Endothelial cell of umbilical vein (primary cell): ENCODE measurements around the gene BACH2. TPM values are rescaled to one million over a fixed set of nuclear protein-coding genes. Genes with fewer than 3 reads are reported as not detected.

Experiments used
- BruUV-seq: library from RNA; stranded (reverse); fragments of 400-500 nt; replicated peaks from 2 replicates; lab custom pipeline; 2021; lab: Mats Ljungman, UMichigan
- CTCF ChIA-PET: fragments of 300-600, 350-600 bp; sonication (Branson Sonifier 250); formaldehyde crosslinking; loops from one replicate; lab custom pipeline; 2021; ENCODE audit warnings: antibody characterized with exemption, inconsistent platforms; lab: Charles Lee
- POLR2A ChIA-PET: fragments of 300-600, 350-600 bp; sonication (Branson Sonifier 250); formaldehyde crosslinking; loops from one replicate; lab custom pipeline; 2021; ENCODE audit warnings: antibody characterized with exemption, inconsistent platforms; lab: Charles Lee
- DNase-seq: peaks from one replicate; pipeline ENCODE4 v3.0.0-alpha.2; 2011; ENCODE audit warnings: low read depth, low spot score
- FAIRE-seq: peaks from 2 replicates; lab custom pipeline; 2011; peaks lifted over from hg19 to GRCh38; lab: Jason Lieb, UNC
- H2AFZ ChIP-seq: 2 replicates; pipeline ENCODE4 v1.6.0; 2012; ENCODE audit warnings: low read depth, low read length, control low read depth, inconsistent platforms
- H3K27ac ChIP-seq: 2 replicates; pipeline ENCODE4 v1.5.1; 2011; ENCODE audit warnings: low read depth, mild to moderate bottlenecking, control low read depth, low read length, moderate library complexity; ENCODE audit not compliant: insufficient read depth
- H3K27me3 ChIP-seq, 2 experiments: 2 replicates each; pipeline versions ENCODE4 v1.6.0 to v1.6.1; 2011; ENCODE audit warnings: low read length in 2 of 2, mixed read lengths in 1 of 2; ENCODE audit not compliant: control insufficient read depth in 2 of 2, insufficient read depth in 2 of 2
- H3K36me3 ChIP-seq, 2 experiments: 2 replicates in 1 of 2; 3 replicates in 1 of 2; pipeline ENCODE4 v1.5.1; 2011; ENCODE audit warnings: low read length in 2 of 2, mild to moderate bottlenecking in 1 of 2, moderate library complexity in 1 of 2; ENCODE audit not compliant: control insufficient read depth in 2 of 2, insufficient read depth in 2 of 2; ENCODE audit errors: extremely low read depth in 1 of 2
- H3K4me1 ChIP-seq: 3 replicates; pipeline ENCODE4 v1.5.1; 2011; ENCODE audit warnings: mild to moderate bottlenecking, low read length; ENCODE audit not compliant: control insufficient read depth, insufficient read depth; ENCODE audit errors: extremely low read depth
- H3K4me2 ChIP-seq: 2 replicates; pipeline ENCODE4 v1.6.1; 2011; ENCODE audit warnings: low read length, control low read depth, mixed read lengths; ENCODE audit not compliant: insufficient read depth
- H3K4me3 ChIP-seq, 3 experiments: fragments of 200-600 bp in 1 of 3; sonication (generic), shearing (Covaris generic) in 1 of 3; replicated peaks in 1 of 3; 2 replicates each; pipeline ENCODE4 v1.5.1; 2011 to 2016; ENCODE audit warnings: control low read depth in 3 of 3, low read length in 3 of 3, mild to moderate bottlenecking in 2 of 3, inconsistent platforms in 1 of 3, low read depth in 1 of 3, moderate library complexity in 1 of 3; ENCODE audit not compliant: insufficient read depth in 1 of 3
- H3K79me2 ChIP-seq: 2 replicates; pipeline ENCODE4 v1.6.0; 2012; ENCODE audit warnings: low read length, inconsistent platforms; ENCODE audit not compliant: control insufficient read depth, insufficient read depth
- H3K9ac ChIP-seq: replicated peaks from 2 replicates; pipeline ENCODE3; 2011; ENCODE audit warnings: low read length, control low read depth; ENCODE audit not compliant: insufficient read depth; ENCODE audit errors: extremely low read depth
- H3K9me1 ChIP-seq: replicated peaks from 3 replicates; pipeline ENCODE4 v1.6.0; 2011; ENCODE audit warnings: mild to moderate bottlenecking, low read length; ENCODE audit not compliant: control insufficient read depth, insufficient read depth; ENCODE audit errors: extremely low read depth
- H3K9me3 ChIP-seq: replicated peaks from 2 replicates; pipeline ENCODE4 v1.5.1; 2012; ENCODE audit warnings: low read length, inconsistent platforms; ENCODE audit not compliant: control insufficient read depth, insufficient read depth
- H4K20me1 ChIP-seq: replicated peaks from 2 replicates; pipeline ENCODE3; 2011; ENCODE audit warnings: mild to moderate bottlenecking, low read length; ENCODE audit not compliant: control insufficient read depth, insufficient read depth; ENCODE audit errors: extremely low read depth
- CTCF ChIP-seq, 2 donors: IDR thresholded peaks; 1 replicate in 1 of 2; 2 replicates in 1 of 2; pipeline ENCODE4 v1.5.1; 2011; ENCODE audit warnings: low read length in 2 of 2, mild to moderate bottlenecking in 2 of 2, moderate library complexity in 2 of 2, control low read depth in 1 of 2, inconsistent platforms in 1 of 2, low read depth in 1 of 2; ENCODE audit not compliant: insufficient read depth in 1 of 2; ENCODE audit errors: extremely low read depth in 1 of 2
- EZH2 ChIP-seq: IDR thresholded peaks from 2 replicates; pipeline ENCODE4 v1.6.1; 2012; ENCODE audit warnings: borderline replicate concordance, low read depth, mild to moderate bottlenecking, moderate library complexity, low read length, inconsistent platforms; ENCODE audit not compliant: severe bottlenecking
- FOS ChIP-seq: IDR thresholded peaks from 2 replicates; pipeline ENCODE4 v1.6.1; 2011; ENCODE audit warnings: mild to moderate bottlenecking, low read length, moderate library complexity, borderline replicate concordance; ENCODE audit not compliant: insufficient read depth
- GATA2 ChIP-seq: IDR thresholded peaks from 2 replicates; pipeline ENCODE4 v1.7.0; 2011; ENCODE audit warnings: low read depth, mild to moderate bottlenecking, moderate library complexity, mixed read lengths, low read length; ENCODE audit not compliant: insufficient read length, insufficient read depth
- JUN ChIP-seq: IDR thresholded peaks from 2 replicates; pipeline ENCODE4 v1.6.1; 2011; ENCODE audit warnings: borderline replicate concordance, low read depth; ENCODE audit not compliant: insufficient read length, insufficient read depth
- MAX ChIP-seq: IDR thresholded peaks from 2 replicates; pipeline ENCODE4 v1.6.1; 2011; ENCODE audit not compliant: insufficient read depth, insufficient read length
- MYC ChIP-seq: IDR thresholded peaks from one replicate; pipeline ENCODE4 v1.6.1; 2011; ENCODE audit warnings: mild to moderate bottlenecking, low read depth, low read length
- POLR2A ChIP-seq: IDR thresholded peaks from 2 replicates; pipeline ENCODE4 v1.6.1; 2012; ENCODE audit warnings: low read depth, mild to moderate bottlenecking, control low read depth, low read length
- POLR2AphosphoS5 ChIP-seq: IDR thresholded peaks from 2 replicates; pipeline ENCODE4 v1.6.1; 2012; ENCODE audit warnings: low read depth, mild to moderate bottlenecking, control low read depth, low read length, moderate library complexity; ENCODE audit not compliant: insufficient read depth
- dilution Hi-C: fragments of 300-500 bp; cut with MboI; formaldehyde crosslinking; loops from one replicate; pipeline ENCODE4 v1.15.0; 2019; ENCODE audit warnings: low sequenced_read_pairs; ENCODE audit not compliant: extremely low pct_ligation_motif_present
- intact Hi-C: fragments of 100-400 bp; cut with micrococcal nuclease; formaldehyde crosslinking; loops from one replicate; pipeline ENCODE4 v1.10.0; 2022
- polyA plus RNA-seq, 4 experiments: library from polyadenylated mRNA; depleted of rRNA in 3 of 4; stranded (reverse) in 3 of 4; unstranded in 1 of 4; fragments of >200 nt; gene quantifications; 2 replicates each; pipeline versions ENCODE4 v1.2.1 to v1.2.3, GENCODE V29; 2011 to 2012; ENCODE audit warnings: missing spikeins in 1 of 4
- total RNA-seq: library from RNA; stranded (reverse); gene quantifications from 2 replicates; pipeline ENCODE4 v1.2.3, GENCODE V29; 2021

The BACH2 gene
- total and polyA plus RNA-seq, 2 donors (not counting 3 experiments of a cell fraction or from before 2014, with no cell fraction given), result 1.7 to 5.6 TPM

- ChIA-PET CTCF (no interaction called here), POLR2A (no interaction called here)
- Histone ChIP-seq H3K27ac (no peak overlapping the region), H3K4me2 (no peak overlapping the region), H3K9me1 (no peaks in the 10 kb centered on the region), H3K9me3 (no peaks in the 10 kb centered on the region), H3K4me1 (no peaks in the 10 kb centered on the region), H4K20me1 (no peaks in the 10 kb centered on the region), H3K79me2 (no peaks in the 10 kb centered on the region), H3K4me3 (no peak overlapping the region), H3K27me3 (no peaks in the 10 kb centered on the region), H2AFZ (no peak overlapping the region), H3K36me3 (no peaks in the 10 kb centered on the region), H3K9ac (no peak overlapping the region)
- FAIRE-seq, result no peak
- no peak for TF ChIP-seq CTCF (IDR thresholded peaks at IDR 0.05; ENCODE audit: extremely low read depth in 1 of 2, insufficient read depth in 1 of 2, low read depth in 1 of 2, low read length in 2 of 2)
- TF ChIP-seq MYC, result no peak
- no peak for TF ChIP-seq POLR2A
- no peak for TF ChIP-seq POLR2AphosphoS5
- no peak for TF ChIP-seq GATA2
- no peak for TF ChIP-seq MAX
- TF ChIP-seq JUN, result no peak
- TF ChIP-seq EZH2, result no peak
- TF ChIP-seq FOS, result no peak
- BruUV-seq, result no TSS peak
- dilution Hi-C loops, result no loop called here
- intact Hi-C loops, result no loop called here
- DNase-seq, result no peak
These were observed 187.5 kb downstream of the BACH2 start for GRCh38 chr6:90109141-90109540.
